Karpas-422 (cell line): ENCODE measurements around the gene THAP4. TPM values are rescaled to one million over a fixed set of nuclear protein-coding genes. Genes with fewer than 3 reads are reported as not detected.

ENCODE experiments used
- DNase-seq: peaks from one replicate; pipeline ENCODE4 v3.0.0-alpha.2; 2015
- H2AFZ ChIP-seq: fragments of 200-600 bp; sonication (generic); 2 replicates; pipeline ENCODE4 v1.6.1; 2014; ENCODE audit warnings: antibody characterized with exemption, low read length, mixed read lengths
- H3K27ac ChIP-seq: fragments of 200-600 bp; sonication (generic); 2 replicates; pipeline ENCODE4 v1.5.1; 2014; ENCODE audit warnings: mild to moderate bottlenecking, low read length, moderate library complexity
- H3K27me3 ChIP-seq: fragments of 200-600 bp; sonication (generic); 2 replicates; pipeline ENCODE4 v1.6.1; 2014; ENCODE audit warnings: low read length, mixed read lengths
- H3K36me3 ChIP-seq: fragments of 200-600 bp; sonication (generic); 2 replicates; pipeline ENCODE4 v1.6.1; 2014; ENCODE audit warnings: low read length, mixed read lengths; ENCODE audit not compliant: insufficient read depth
- H3K4me1 ChIP-seq: fragments of 200-600 bp; sonication (generic); 2 replicates; pipeline ENCODE4 v1.6.1; 2014; ENCODE audit warnings: mild to moderate bottlenecking, low read length, mixed read lengths
- H3K4me2 ChIP-seq: fragments of 200-600 bp; sonication (generic); 2 replicates; pipeline ENCODE4 v1.6.1; 2014; ENCODE audit warnings: low read length, low read depth, mild to moderate bottlenecking; ENCODE audit not compliant: poor library complexity, severe bottlenecking
- H3K4me3 ChIP-seq: fragments of 200-600 bp; sonication (generic); 2 replicates; pipeline ENCODE4 v1.5.1; 2014; ENCODE audit warnings: mild to moderate bottlenecking, antibody characterized with exemption, low read length, mixed read lengths
- H3K79me2 ChIP-seq: fragments of 200-600 bp; sonication (generic); 2 replicates; pipeline ENCODE4 v1.6.1; 2014; ENCODE audit warnings: mild to moderate bottlenecking, low read length, mixed read lengths
- H3K9ac ChIP-seq: fragments of 200-600 bp; sonication (generic); 2 replicates; pipeline ENCODE4 v1.6.0; 2014; ENCODE audit warnings: low read length
- H3K9me2 ChIP-seq: fragments of 200-600 bp; sonication (generic), shearing (Covaris generic); replicated peaks from 2 replicates; pipeline ENCODE4 v1.6.0; 2014; ENCODE audit warnings: mild to moderate bottlenecking, low read length, moderate library complexity; ENCODE audit not compliant: insufficient read depth
- H3K9me3 ChIP-seq: fragments of 300-700, 200-600 bp; sonication (generic); 2 replicates; pipeline ENCODE4 v1.6.1; 2014; ENCODE audit warnings: low read length, mixed read lengths
- H4K20me1 ChIP-seq: fragments of 200-600 bp; sonication (generic); 2 replicates; pipeline ENCODE4 v1.6.1; 2014; ENCODE audit warnings: mild to moderate bottlenecking, antibody characterized with exemption, low read length, low read depth; ENCODE audit not compliant: insufficient read depth
- total RNA-seq: library from RNA; depleted of rRNA; stranded (reverse); fragments of >200 nt; shearing (Covaris generic); gene quantifications from 2 replicates; pipeline ENCODE4 v1.2.3, GENCODE V29; 2014; ENCODE audit warnings: low replicate concordance

THAP4 gene
- total RNA-seq, 1 experiment from 2014 or later = 45.4 TPM

- Histone ChIP-seq H3K27me3 (no peaks in the 10 kb centered on the region), H3K4me1 (no peaks in the 10 kb centered on the region), H3K36me3 (peaks cover 11% of the 10 kb centered on the region; the same call in 1 of the 2 replicates), H3K79me2 (0 out of 2 replicates have a peak, but pooled peaks cover 9% of the 10 kb centered on the region), H3K4me2 (no peak overlapping the region), H3K9ac (no peak overlapping the region), H3K27ac (no peak overlapping the region), H4K20me1 (0 out of 2 replicates have a peak, but pooled peaks cover 9% of the 10 kb centered on the region), H3K9me2 (no peaks in the 10 kb centered on the region), H3K9me3 (no peaks in the 10 kb centered on the region), H2AFZ (no peak overlapping the region), H3K4me3 (no peak overlapping the region)
- DNase-seq = no peak
Measured at GRCh38 chr2:241676665-241677064, 39.7 kb upstream of the THAP4 start.

GRCh38 chr2:241675885-241676284 is 38.9 kb upstream of the THAP4 start:
- no peak overlapping the region for H3K9ac ChIP-seq
- H3K9me3 ChIP-seq = no peaks in the 10 kb centered on the region
- DNase-seq = no peak
- no peak overlapping the region for H3K4me2 ChIP-seq
- no peak overlapping the region for H2AFZ ChIP-seq
- no peaks in the 10 kb centered on the region for H3K27me3 ChIP-seq
- H4K20me1 ChIP-seq = 0 out of 2 replicates have a peak, but pooled peaks cover 8% of the 10 kb centered on the region
- peaks cover 4% of the 10 kb centered on the region; the same call in 1 of the 2 replicates for H3K36me3 ChIP-seq
- no peak overlapping the region for H3K27ac ChIP-seq
- no peaks in the 10 kb centered on the region for H3K9me2 ChIP-seq
- H3K79me2 ChIP-seq = 0 out of 2 replicates have a peak, but pooled peaks cover under 1% of the 10 kb centered on the region
- no peak overlapping the region for H3K4me3 ChIP-seq
- H3K4me1 ChIP-seq = no peaks in the 10 kb centered on the region

- no peak for DNase-seq
- Histone ChIP-seq H3K4me3 (no peak overlapping the region), H3K79me2 (no peaks in the 10 kb centered on the region), H3K4me1 (no peaks in the 10 kb centered on the region), H3K27ac (no peak overlapping the region), H2AFZ (no peak overlapping the region), H3K9ac (no peak overlapping the region), H3K36me3 (0 out of 2 replicates have a peak, but pooled peaks cover 3% of the 10 kb centered on the region), H3K9me2 (no peaks in the 10 kb centered on the region), H4K20me1 (0 out of 2 replicates have a peak, but pooled peaks cover 2% of the 10 kb centered on the region), H3K9me3 (no peaks in the 10 kb centered on the region), H3K27me3 (no peaks in the 10 kb centered on the region), H3K4me2 (no peak overlapping the region)
Measured at GRCh38 chr2:241673797-241674725, 37.1 kb upstream of the THAP4 start.

- Histone ChIP-seq H3K4me1 (no peaks in the 10 kb centered on the region), H3K4me3 (no peak overlapping the region), H4K20me1 (no peaks in the 10 kb centered on the region), H3K9ac (no peak overlapping the region), H3K4me2 (no peak overlapping the region), H2AFZ (no peak overlapping the region), H3K79me2 (no peaks in the 10 kb centered on the region), H3K27ac (no peak overlapping the region), H3K36me3 (0 out of 2 replicates have a peak, but pooled peaks cover under 1% of the 10 kb centered on the region), H3K27me3 (no peaks in the 10 kb centered on the region), H3K9me2 (no peaks in the 10 kb centered on the region), H3K9me3 (no peaks in the 10 kb centered on the region)
- DNase-seq = no peak
Measured at GRCh38 chr2:241673189-241673663, 36.3 kb upstream of the THAP4 start.

GRCh38 chr2:241672243-241673188 is 35.6 kb upstream of the THAP4 start:
- Histone ChIP-seq H3K4me1 (no peaks in the 10 kb centered on the region), H2AFZ (no peak overlapping the region), H3K79me2 (no peaks in the 10 kb centered on the region), H3K36me3 (no peaks in the 10 kb centered on the region), H3K4me2 (no peak overlapping the region), H3K9me3 (no peaks in the 10 kb centered on the region), H3K27ac (no peak overlapping the region), H3K9me2 (no peaks in the 10 kb centered on the region), H3K27me3 (no peaks in the 10 kb centered on the region), H4K20me1 (no peaks in the 10 kb centered on the region), H3K9ac (no peak overlapping the region), H3K4me3 (no peak overlapping the region)
- no peak for DNase-seq

- Histone ChIP-seq H3K9me3 (no peaks in the 10 kb centered on the region), H3K4me2 (no peak overlapping the region), H3K9me2 (no peaks in the 10 kb centered on the region), H3K27me3 (no peaks in the 10 kb centered on the region), H3K4me3 (no peak overlapping the region), H3K4me1 (no peaks in the 10 kb centered on the region), H3K36me3 (no peaks in the 10 kb centered on the region), H2AFZ (no peak overlapping the region), H3K27ac (no peak overlapping the region), H3K9ac (no peak overlapping the region), H3K79me2 (no peaks in the 10 kb centered on the region), H4K20me1 (no peaks in the 10 kb centered on the region)
- no peak for DNase-seq
Measured at GRCh38 chr2:241671457-241672240, 34.7 kb upstream of the THAP4 start.

- Histone ChIP-seq H3K36me3 (0 out of 2 replicates have a peak, but pooled peaks cover 2% of the 10 kb centered on the region), H3K4me1 (no peaks in the 10 kb centered on the region)
Measured at GRCh38 chr2:241670333-241671110, 33.6 kb upstream of the THAP4 start.

More at GRCh38 chr2:241670333-241671110, 33.6 kb upstream of the THAP4 start:
- Histone ChIP-seq H2AFZ (no peak overlapping the region), H3K79me2 (no peaks in the 10 kb centered on the region), H3K27ac (no peak overlapping the region), H3K9ac (no peak overlapping the region), H4K20me1 (peaks cover 4% of the 10 kb centered on the region; the same call in 1 of the 2 replicates), H3K9me3 (no peaks in the 10 kb centered on the region), H3K4me2 (no peak overlapping the region), H3K27me3 (no peaks in the 10 kb centered on the region), H3K4me3 (no peak overlapping the region), H3K9me2 (no peaks in the 10 kb centered on the region)
- DNase-seq = no peak
